Measurements from ENCODE around the gene ZBTB12. TPM values are rescaled to one million over a fixed set of nuclear protein-coding genes. Genes with fewer than 3 reads are reported as not detected.

The ZBTB12 gene
- total and polyA plus RNA-seq, 2 experiments from 2014 or later, result 4.4 TPM; not detected in 1

DNA sequence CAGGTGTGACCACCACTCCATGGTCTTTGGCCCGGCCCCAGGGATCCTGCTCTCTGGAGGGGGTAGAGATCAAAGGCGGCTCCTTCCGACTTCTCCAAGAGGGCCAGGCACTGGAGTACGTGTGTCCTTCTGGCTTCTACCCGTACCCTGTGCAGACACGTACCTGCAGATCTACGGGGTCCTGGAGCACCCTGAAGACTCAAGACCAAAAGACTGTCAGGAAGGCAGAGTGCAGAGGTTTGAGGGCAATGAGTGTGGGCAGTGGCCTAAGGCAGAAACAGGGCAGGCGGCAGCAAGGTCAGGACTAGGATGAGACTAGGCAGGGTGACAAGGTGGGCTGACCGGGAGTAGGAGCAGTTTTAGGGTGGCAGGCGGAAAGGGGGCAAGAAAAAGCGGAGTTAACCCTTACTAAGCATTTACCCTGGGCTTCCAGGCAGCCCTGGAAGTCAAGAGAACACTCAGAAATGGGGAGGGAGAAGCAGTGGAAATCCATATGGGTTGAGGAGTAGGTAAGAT, 44.5 kb upstream of the ZBTB12 start:
- no peaks in the 10 kb centered on the region for H3K9me2 ChIP-seq (replicated peaks; ENCODE audit: insufficient read depth)
- H2AFZ ChIP-seq, result no peak overlapping the region
- peak overlapping the region; percentile 95 for H3K27ac ChIP-seq
- H3K27me3 ChIP-seq, result no peaks in the 10 kb centered on the region
- WGBS (ENCODE audit: low lambda C conversion rate, missing lambda C conversion rate), result 78% methylated on average over 11 of the region's 11 CpGs
- TF ChIP-seq EZH2phosphoT487 (IDR thresholded peaks at IDR 0.05; ENCODE audit: low read depth, severe bottlenecking, unreplicated experiment) (no peak), EZH2 (IDR thresholded peaks at IDR 0.05; ENCODE audit: borderline replicate concordance) (no peak)
- TF ChIP-seq, protein P1, sequence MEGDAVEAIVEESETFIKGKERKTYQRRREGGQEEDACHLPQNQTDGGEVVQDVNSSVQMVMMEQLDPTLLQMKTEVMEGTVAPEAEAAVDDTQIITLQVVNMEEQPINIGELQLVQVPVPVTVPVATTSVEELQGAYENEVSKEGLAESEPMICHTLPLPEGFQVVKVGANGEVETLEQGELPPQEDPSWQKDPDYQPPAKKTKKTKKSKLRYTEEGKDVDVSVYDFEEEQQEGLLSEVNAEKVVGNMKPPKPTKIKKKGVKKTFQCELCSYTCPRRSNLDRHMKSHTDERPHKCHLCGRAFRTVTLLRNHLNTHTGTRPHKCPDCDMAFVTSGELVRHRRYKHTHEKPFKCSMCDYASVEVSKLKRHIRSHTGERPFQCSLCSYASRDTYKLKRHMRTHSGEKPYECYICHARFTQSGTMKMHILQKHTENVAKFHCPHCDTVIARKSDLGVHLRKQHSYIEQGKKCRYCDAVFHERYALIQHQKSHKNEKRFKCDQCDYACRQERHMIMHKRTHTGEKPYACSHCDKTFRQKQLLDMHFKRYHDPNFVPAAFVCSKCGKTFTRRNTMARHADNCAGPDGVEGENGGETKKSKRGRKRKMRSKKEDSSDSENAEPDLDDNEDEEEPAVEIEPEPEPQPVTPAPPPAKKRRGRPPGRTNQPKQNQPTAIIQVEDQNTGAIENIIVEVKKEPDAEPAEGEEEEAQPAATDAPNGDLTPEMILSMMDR (IDR thresholded peaks at IDR 0.05; ENCODE audit: poor library complexity), result no peak
- H3K36me3 ChIP-seq (replicated peaks; ENCODE audit: insufficient read depth, low read depth), result no peaks in the 10 kb centered on the region
- H3K9me3 ChIP-seq (ENCODE audit: low read depth), result no peaks in the 10 kb centered on the region
- peaks cover 4% of the 10 kb centered on the region for H3K79me2 ChIP-seq
- peak overlapping the region; percentile 72 for H3K4me2 ChIP-seq
- peaks cover 12% of the 10 kb centered on the region for H3K4me1 ChIP-seq (ENCODE audit: insufficient read depth)
- no peak for DNase-seq (ENCODE audit: low spot score)
- no peaks in the 10 kb centered on the region for H4K20me1 ChIP-seq (ENCODE audit: insufficient read depth, poor library complexity, severe bottlenecking)
- H3K4me3 ChIP-seq, result no peak overlapping the region

DNA sequence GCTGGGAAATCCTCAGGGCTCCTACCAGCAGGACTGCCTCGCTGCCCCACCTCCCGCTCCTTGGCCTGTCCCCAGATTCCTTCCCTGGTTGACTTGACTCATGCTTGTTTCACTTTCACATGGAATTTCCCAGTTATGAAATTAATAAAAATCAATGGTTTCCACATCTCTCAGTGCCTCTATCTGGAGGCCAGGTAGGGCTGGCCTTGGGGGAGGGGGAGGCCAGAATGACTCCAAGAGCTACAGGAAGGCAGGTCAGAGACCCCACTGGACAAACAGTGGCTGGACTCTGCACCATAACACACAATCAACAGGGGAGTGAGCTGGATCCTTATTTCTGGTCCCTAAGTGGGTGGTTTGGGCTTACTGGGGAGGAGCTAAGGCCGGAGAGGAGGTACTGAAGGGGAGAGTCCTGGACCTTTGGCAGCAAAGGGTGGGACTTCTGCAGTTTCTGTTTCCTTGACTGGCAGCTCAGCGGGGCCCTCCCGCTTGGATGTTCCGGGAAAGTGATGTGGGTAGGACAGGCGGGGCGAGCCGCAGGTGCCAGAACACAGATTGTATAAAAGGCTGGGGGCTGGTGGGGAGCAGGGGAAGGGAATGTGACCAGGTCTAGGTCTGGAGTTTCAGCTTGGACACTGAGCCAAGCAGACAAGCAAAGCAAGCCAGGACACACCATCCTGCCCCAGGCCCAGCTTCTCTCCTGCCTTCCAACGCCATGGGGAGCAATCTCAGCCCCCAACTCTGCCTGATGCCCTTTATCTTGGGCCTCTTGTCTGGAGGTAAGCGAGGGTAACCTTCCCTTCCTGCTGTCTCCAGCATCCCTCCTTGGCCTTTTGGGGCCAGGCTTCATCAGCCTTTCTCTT, 43.9 kb upstream of the ZBTB12 start, which contains the start of gene CFB:
TSS of gene CFB (plus strand) at position 589 of the 863 bp plus-strand sequence. CDS start at position 716, 127 bp downstream.
- Histone ChIP-seq H3K4me2 (peak within 1 kb of the TSS; percentile 72), H2AFZ (no peak within 1 kb of the TSS), H3K27me3 (no peaks in the 10 kb centered on the region), H3K4me1 (ENCODE audit: insufficient read depth) (peaks cover 19% of the 10 kb centered on the region), H3K9me2 (replicated peaks; ENCODE audit: insufficient read depth) (no peaks in the 10 kb centered on the region), H4K20me1 (ENCODE audit: insufficient read depth, poor library complexity, severe bottlenecking) (no peaks in the 10 kb centered on the region), H3K36me3 (replicated peaks; ENCODE audit: insufficient read depth, low read depth) (no peaks in the 10 kb centered on the region), H3K27ac (peak within 1 kb of the TSS; percentile 95), H3K4me3 (no peak within 1 kb of the TSS), H3K9me3 (ENCODE audit: low read depth) (no peaks in the 10 kb centered on the region), H3K79me2 (peaks cover 4% of the 10 kb centered on the region)
- DNase-seq (ENCODE audit: low spot score), result peak; percentile 89
- TF ChIP-seq EZH2 (IDR thresholded peaks at IDR 0.05; ENCODE audit: borderline replicate concordance), result no peak
- TF ChIP-seq, protein P1 (IDR thresholded peaks at IDR 0.05; ENCODE audit: poor library complexity), result no peak
- 44% methylated on average over 11 of the region's 11 CpGs for WGBS (ENCODE audit: low lambda C conversion rate, missing lambda C conversion rate)

DNA sequence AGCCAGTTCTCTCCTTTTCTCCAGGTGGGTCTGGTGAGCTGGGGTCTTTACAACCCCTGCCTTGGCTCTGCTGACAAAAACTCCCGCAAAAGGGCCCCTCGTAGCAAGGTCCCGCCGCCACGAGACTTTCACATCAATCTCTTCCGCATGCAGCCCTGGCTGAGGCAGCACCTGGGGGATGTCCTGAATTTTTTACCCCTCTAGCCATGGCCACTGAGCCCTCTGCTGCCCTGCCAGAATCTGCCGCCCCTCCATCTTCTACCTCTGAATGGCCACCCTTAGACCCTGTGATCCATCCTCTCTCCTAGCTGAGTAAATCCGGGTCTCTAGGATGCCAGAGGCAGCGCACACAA, 43.2 kb upstream of the ZBTB12 start:
- TF ChIP-seq EZH2phosphoT487 (IDR thresholded peaks at IDR 0.05; ENCODE audit: low read depth, severe bottlenecking, unreplicated experiment), result no peak
- TF ChIP-seq, protein P1 (IDR thresholded peaks at IDR 0.05; ENCODE audit: poor library complexity), result no peak
- no peak for TF ChIP-seq EZH2 (IDR thresholded peaks at IDR 0.05; ENCODE audit: borderline replicate concordance)
- H3K4me1 ChIP-seq (ENCODE audit: insufficient read depth), result peaks cover 23% of the 10 kb centered on the region
- H3K4me2 ChIP-seq, result peak overlapping the region; percentile 50
- no peak for DNase-seq (ENCODE audit: low spot score)
- H3K27ac ChIP-seq, result peak overlapping the region; percentile 95
- no peaks in the 10 kb centered on the region for H3K9me2 ChIP-seq (replicated peaks; ENCODE audit: insufficient read depth)
- peaks cover 4% of the 10 kb centered on the region for H3K79me2 ChIP-seq
- H4K20me1 ChIP-seq (ENCODE audit: insufficient read depth, poor library complexity, severe bottlenecking), result no peaks in the 10 kb centered on the region
- H3K27me3 ChIP-seq, result no peaks in the 10 kb centered on the region
- no peaks in the 10 kb centered on the region for H3K9me3 ChIP-seq (ENCODE audit: low read depth)
- H3K4me3 ChIP-seq, result no peak overlapping the region
- H3K36me3 ChIP-seq (replicated peaks; ENCODE audit: insufficient read depth, low read depth), result no peaks in the 10 kb centered on the region
- WGBS (ENCODE audit: low lambda C conversion rate, missing lambda C conversion rate), result 87% methylated on average over 9 of the region's 9 CpGs
- H2AFZ ChIP-seq, result no peak overlapping the region

Measured in hepatocyte (in vitro differentiated cells).